Neural crest cell (in vitro differentiated cells): ENCODE measurements around the gene ZNF398. TPM values are rescaled to one million over a fixed set of nuclear protein-coding genes. Genes with fewer than 3 reads are reported as not detected.

Experiments
- DNase-seq: peaks from one replicate; pipeline ENCODE4 v3.0.0; 2021; ENCODE audit warnings: low read depth, mixed read lengths, low spot score
- H3K27ac Mint-ChIP-seq: one replicate; pipeline ENCODE4 v1.8.0; 2021; ENCODE audit warnings: mild to moderate bottlenecking, mixed read lengths; ENCODE audit not compliant: unreplicated experiment
- H3K27me3 Mint-ChIP-seq: 2 replicates; pipeline ENCODE4 v1.8.0; 2021; ENCODE audit warnings: low read depth, mild to moderate bottlenecking, mixed read lengths
- H3K36me3 Mint-ChIP-seq: 2 replicates; pipeline ENCODE4 v1.8.0; 2021; ENCODE audit warnings: low read depth, mild to moderate bottlenecking, mixed read lengths
- H3K4me1 Mint-ChIP-seq: 2 replicates; pipeline ENCODE4 v1.8.0; 2021; ENCODE audit warnings: mixed read lengths
- H3K4me3 Mint-ChIP-seq: one replicate; pipeline ENCODE4 v1.8.0; 2021; ENCODE audit warnings: mild to moderate bottlenecking, mixed read lengths
- H3K9me3 Mint-ChIP-seq: 2 replicates; pipeline ENCODE4 v1.8.0; 2021; ENCODE audit warnings: mixed read lengths
- total RNA-seq: library from RNA; stranded (reverse); gene quantifications from 2 replicates; pipeline ENCODE4 v1.2.1, GENCODE V29; 2021
- TF ChIP-seq, protein P1 (sequence below): fragments of 200-600 bp; sonication (generic); conservative IDR thresholded peaks from 2 replicates; pipeline ENCODE4 v1.5.0; 2021; ENCODE audit warnings: antibody characterized with exemption, mild to moderate bottlenecking

The ZNF398 gene
- total RNA-seq, 1 donor from 2014 or later, result 19.6 TPM

DNA sequence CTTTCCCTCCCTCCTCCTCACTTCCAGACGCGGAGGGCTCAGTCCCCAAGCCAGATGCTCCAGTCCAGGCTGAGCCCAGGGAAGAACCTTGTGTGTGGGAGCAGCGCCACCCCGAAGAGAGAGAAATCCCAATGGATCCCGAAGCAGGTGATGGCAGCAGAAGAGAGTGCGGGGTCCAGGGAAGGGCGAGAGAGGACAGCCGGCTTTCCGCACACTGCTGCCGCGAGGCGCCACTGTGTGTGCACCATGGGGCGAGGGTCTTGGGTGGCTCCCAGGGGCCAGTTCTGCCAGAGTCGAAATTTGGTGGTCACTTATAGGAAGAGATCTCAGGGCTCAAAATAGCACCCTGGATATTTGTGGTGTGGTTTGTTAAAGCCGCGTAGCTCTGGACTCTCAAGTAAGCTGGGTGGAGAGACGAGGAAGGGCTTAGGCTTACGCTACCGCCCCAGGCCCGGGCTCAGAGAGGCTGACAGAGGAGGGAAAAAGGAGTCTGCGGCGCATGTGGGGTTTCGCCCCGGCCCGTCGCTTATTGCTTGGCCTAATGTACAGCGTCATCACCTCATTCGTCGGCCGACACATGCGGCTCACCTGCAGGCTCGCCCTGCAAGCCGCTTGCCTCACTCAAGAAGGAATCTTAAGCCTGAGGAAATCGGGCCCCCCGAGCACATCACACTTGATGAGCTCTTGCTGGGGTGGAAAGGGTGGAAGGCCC lies 60.2 kb downstream of the ZNF398 start:
- Mint-ChIP-seq H3K36me3 (peaks cover 30% of the 10 kb centered on the region), H3K4me1 (peaks cover 6% of the 10 kb centered on the region), H3K4me3 (no peak overlapping the region), H3K27ac (no peak overlapping the region), H3K9me3 (no peaks in the 10 kb centered on the region), H3K27me3 (no peaks in the 10 kb centered on the region)
- TF ChIP-seq, protein P1, sequence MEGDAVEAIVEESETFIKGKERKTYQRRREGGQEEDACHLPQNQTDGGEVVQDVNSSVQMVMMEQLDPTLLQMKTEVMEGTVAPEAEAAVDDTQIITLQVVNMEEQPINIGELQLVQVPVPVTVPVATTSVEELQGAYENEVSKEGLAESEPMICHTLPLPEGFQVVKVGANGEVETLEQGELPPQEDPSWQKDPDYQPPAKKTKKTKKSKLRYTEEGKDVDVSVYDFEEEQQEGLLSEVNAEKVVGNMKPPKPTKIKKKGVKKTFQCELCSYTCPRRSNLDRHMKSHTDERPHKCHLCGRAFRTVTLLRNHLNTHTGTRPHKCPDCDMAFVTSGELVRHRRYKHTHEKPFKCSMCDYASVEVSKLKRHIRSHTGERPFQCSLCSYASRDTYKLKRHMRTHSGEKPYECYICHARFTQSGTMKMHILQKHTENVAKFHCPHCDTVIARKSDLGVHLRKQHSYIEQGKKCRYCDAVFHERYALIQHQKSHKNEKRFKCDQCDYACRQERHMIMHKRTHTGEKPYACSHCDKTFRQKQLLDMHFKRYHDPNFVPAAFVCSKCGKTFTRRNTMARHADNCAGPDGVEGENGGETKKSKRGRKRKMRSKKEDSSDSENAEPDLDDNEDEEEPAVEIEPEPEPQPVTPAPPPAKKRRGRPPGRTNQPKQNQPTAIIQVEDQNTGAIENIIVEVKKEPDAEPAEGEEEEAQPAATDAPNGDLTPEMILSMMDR, result no peak
- no peak for DNase-seq

DNA sequence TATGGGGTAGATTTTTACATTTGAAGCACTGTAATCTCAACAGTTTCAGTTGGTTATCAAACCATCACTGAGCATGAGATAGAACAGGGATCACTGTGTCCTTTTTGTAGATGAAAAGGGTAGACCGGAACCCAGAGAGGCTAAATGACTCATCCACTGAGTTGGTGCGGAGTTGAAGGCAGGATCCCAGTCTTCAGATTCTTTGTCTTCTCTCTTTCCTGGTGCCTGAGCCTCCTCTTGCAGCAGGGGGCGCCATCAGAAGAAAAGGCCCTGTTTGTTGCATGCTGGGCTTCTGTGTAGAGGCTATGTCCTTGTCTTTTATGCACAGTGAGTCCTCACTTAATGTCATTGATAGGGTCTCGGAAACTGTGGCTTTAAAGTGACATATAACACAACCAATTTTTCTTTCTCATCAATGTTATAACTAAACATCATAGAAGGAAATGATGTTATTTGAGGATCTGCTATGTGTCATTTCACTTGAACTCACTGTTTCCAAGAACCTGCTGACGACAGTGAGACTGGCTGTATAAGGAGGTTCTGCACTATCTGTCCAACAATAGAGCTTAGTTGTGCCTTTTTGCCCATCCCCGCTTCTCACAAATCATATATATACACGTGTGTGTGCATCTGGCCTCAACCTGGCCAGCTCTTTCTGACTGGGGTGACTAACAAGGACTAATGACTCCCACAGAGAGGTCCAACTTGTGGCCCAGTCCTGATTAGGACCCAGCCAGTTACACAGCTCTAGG lies 62.4 kb downstream of the ZNF398 start:
- Mint-ChIP-seq H3K4me3 (peak overlapping the region; percentile 10), H3K27ac (peak overlapping the region; percentile 96), H3K27me3 (no peaks in the 10 kb centered on the region), H3K36me3 (peaks cover 25% of the 10 kb centered on the region), H3K9me3 (no peaks in the 10 kb centered on the region), H3K4me1 (peaks cover 6% of the 10 kb centered on the region)
- TF ChIP-seq, protein P1, result peak; percentile 67
- peak; percentile 65 for DNase-seq

DNA sequence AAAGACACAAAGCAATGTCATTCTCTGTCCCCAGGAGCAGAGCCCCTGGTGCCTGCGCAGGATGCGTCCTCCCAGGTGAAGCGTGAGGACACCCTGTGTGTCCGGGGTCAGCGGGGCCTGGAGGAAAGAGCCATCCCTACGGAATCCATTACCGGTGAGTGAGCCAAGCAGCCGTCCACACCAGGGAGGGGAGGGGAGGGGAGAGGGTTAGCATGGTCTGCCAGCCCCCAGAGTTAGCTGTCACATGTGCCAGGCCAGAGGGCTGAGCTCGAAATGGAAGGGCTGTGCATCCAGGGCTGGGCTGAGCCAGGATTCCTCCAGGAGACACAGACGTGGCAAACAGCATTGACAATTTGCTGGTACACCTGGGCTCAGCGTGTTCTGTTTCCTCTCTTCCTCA lies 63.3 kb downstream of the ZNF398 start:
- TF ChIP-seq, protein P1, result no peak
- H3K27ac Mint-ChIP-seq, result no peak overlapping the region
- peaks cover 25% of the 10 kb centered on the region for H3K36me3 Mint-ChIP-seq
- H3K9me3 Mint-ChIP-seq, result no peaks in the 10 kb centered on the region
- no peaks in the 10 kb centered on the region for H3K27me3 Mint-ChIP-seq
- no peak for DNase-seq
- peaks cover 6% of the 10 kb centered on the region for H3K4me1 Mint-ChIP-seq
- no peak overlapping the region for H3K4me3 Mint-ChIP-seq

DNA sequence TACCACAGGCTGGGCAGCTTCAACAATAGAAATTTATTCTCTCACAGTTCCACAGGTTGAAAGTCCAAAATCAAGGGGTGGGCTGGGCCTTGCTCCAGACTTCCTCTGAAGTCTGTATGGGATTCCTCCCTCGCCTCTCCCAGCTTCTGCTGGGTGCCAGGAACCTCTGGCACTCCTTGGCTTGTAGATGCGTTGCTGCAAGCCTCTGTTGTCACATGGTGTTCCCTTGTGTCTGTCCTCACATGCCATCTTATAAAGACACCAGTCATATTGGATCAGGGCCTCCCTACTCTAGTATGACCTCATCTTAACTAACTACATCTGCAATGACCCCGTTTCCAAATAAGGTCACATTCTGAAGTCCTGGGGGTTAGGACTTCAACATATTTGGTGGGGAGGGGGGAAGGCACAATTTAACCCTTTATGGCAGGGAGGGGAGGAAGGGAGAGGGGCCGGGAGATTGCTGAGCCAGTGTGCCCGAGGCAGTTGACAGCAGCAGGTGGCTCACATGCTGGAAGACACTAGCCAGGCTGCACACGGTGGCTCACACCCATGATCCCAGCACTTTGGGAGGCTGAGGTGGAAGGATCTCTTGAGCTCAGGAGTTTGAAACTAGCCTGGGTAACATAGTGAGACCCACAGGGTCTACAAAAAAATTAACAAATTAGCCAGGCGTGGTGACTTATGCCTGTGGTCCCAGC lies 66.9 kb downstream of the ZNF398 start:
- H3K4me3 Mint-ChIP-seq, result no peak overlapping the region
- peaks cover 20% of the 10 kb centered on the region for H3K36me3 Mint-ChIP-seq
- H3K27me3 Mint-ChIP-seq, result no peaks in the 10 kb centered on the region
- no peak for DNase-seq
- peaks cover 6% of the 10 kb centered on the region for H3K4me1 Mint-ChIP-seq
- H3K27ac Mint-ChIP-seq, result no peak overlapping the region
- no peaks in the 10 kb centered on the region for H3K9me3 Mint-ChIP-seq
- TF ChIP-seq, protein P1, result no peak

DNA sequence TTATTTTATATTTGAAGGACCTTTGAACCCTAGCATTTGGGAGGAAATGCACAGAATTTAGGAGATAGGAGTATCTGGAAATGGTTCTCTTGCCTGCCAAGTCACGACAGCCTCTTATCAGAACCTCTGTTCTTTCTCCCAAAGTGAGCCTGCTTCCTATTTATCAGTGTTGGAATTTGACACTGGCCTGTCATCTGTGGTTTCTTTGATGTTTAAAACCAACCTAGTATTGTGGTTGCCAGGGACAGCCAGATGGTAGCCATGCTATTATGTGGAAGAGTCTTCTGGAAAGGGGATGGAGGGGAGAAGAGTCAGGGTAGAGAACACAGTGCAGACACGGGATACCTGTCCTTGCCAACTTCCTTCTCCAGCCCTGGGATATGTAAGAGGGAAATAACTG lies 69.1 kb downstream of the ZNF398 start:
- no peak overlapping the region for H3K4me3 Mint-ChIP-seq
- no peak for DNase-seq
- peaks cover 19% of the 10 kb centered on the region for H3K36me3 Mint-ChIP-seq
- no peaks in the 10 kb centered on the region for H3K9me3 Mint-ChIP-seq
- TF ChIP-seq, protein P1, result no peak
- peak overlapping the region; percentile 69 for H3K27ac Mint-ChIP-seq
- H3K27me3 Mint-ChIP-seq, result no peaks in the 10 kb centered on the region
- no peaks in the 10 kb centered on the region for H3K4me1 Mint-ChIP-seq
